NB4 (cell line): Measurements from ENCODE around the gene ZNF831.

Experiments used
- POLR2A ChIP-seq: IDR thresholded peaks from 2 replicates; pipeline ENCODE4 v1.6.1; 2011; ENCODE audit warnings: mild to moderate bottlenecking; ENCODE audit not compliant: insufficient read length; ENCODE audit errors: extremely low read depth
- TF ChIP-seq, protein P1 (sequence below): IDR thresholded peaks from one replicate; pipeline ENCODE4 v1.5.1; 2012; ENCODE audit warnings: low read depth, low read length

DNA sequence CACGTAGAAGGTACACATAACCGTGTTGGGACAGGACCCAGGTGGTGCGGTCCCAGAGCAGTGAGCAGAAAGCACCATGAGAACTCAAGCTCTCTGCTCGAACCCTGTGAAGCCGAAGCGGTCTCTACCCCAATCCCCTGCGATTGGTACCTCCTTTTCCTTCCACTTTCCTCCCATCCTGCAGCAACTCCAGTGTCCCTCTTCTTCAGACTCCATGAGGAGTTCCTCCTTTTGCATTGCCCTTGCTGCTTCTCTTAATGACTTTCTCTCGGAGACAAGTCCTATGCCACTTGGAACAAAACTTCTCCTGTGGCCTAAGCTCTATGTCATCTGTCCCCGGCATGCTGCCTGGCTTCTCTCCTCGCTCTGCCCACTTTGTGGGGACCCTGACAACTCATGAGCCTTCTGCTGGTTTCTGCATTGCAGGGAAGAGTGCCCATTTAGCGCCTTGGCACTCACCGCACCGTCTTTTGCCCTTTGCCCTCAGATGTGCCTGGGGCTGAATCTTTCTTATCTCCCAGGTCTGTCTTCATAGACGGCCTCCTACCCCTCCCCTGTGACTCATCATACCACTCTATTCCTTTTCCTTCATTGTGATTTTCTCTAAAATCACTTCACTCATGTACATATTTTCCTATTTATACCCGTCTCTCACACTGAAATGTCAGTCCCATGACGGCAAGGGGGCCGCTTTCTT, 9.2 kb upstream of the ZNF831 start:
- TF ChIP-seq, protein P1, sequence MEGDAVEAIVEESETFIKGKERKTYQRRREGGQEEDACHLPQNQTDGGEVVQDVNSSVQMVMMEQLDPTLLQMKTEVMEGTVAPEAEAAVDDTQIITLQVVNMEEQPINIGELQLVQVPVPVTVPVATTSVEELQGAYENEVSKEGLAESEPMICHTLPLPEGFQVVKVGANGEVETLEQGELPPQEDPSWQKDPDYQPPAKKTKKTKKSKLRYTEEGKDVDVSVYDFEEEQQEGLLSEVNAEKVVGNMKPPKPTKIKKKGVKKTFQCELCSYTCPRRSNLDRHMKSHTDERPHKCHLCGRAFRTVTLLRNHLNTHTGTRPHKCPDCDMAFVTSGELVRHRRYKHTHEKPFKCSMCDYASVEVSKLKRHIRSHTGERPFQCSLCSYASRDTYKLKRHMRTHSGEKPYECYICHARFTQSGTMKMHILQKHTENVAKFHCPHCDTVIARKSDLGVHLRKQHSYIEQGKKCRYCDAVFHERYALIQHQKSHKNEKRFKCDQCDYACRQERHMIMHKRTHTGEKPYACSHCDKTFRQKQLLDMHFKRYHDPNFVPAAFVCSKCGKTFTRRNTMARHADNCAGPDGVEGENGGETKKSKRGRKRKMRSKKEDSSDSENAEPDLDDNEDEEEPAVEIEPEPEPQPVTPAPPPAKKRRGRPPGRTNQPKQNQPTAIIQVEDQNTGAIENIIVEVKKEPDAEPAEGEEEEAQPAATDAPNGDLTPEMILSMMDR, result no peak
- TF ChIP-seq POLR2A, result no peak
